H9 (cell line): Measurements from ENCODE around the gene COTL1. TPM values are rescaled to one million over a fixed set of nuclear protein-coding genes. Genes with fewer than 3 reads are reported as not detected.

Experiments
- DNase-seq: peaks from one replicate; pipeline ENCODE4 v3.0.0-alpha.2; 2017
- H2AFZ ChIP-seq: one replicate; pipeline ENCODE4 v1.6.1; 2013; ENCODE audit warnings: mild to moderate bottlenecking, low read length, control low read depth, moderate library complexity
- H2AK5ac ChIP-seq: 2 replicates; pipeline ENCODE4 v1.6.1; 2013; ENCODE audit warnings: low read length, control low read depth, mixed read lengths; ENCODE audit not compliant: insufficient read length
- H2BK120ac ChIP-seq: one replicate; pipeline ENCODE4 v1.6.1; 2013; ENCODE audit warnings: low read depth, mild to moderate bottlenecking, low read length, control low read depth, inconsistent platforms; ENCODE audit not compliant: poor library complexity, severe bottlenecking
- H2BK12ac ChIP-seq: 2 replicates; pipeline ENCODE4 v1.6.1; 2013; ENCODE audit warnings: low read length, control low read depth, mixed read lengths, low read depth; ENCODE audit not compliant: insufficient read length
- H2BK15ac ChIP-seq: 2 replicates; pipeline ENCODE4 v1.6.1; 2013; ENCODE audit warnings: low read depth, low read length, control low read depth
- H2BK20ac ChIP-seq: one replicate; pipeline ENCODE4 v1.6.1; 2013; ENCODE audit warnings: low read depth, mild to moderate bottlenecking, low read length, control low read depth, inconsistent platforms; ENCODE audit not compliant: poor library complexity, severe bottlenecking
- H2BK5ac ChIP-seq: 2 replicates; pipeline ENCODE4 v1.6.1; 2013; ENCODE audit warnings: low read length, control low read depth, mixed read lengths; ENCODE audit not compliant: insufficient read length
- H3K14ac ChIP-seq: 2 replicates; pipeline ENCODE4 v1.6.1; 2013; ENCODE audit warnings: low read length, control low read depth; ENCODE audit not compliant: insufficient read depth
- H3K18ac ChIP-seq: 2 replicates; pipeline ENCODE4 v1.6.1; 2013; ENCODE audit warnings: low read depth, mild to moderate bottlenecking, mixed read lengths, low read length, control low read depth; ENCODE audit not compliant: insufficient read length
- H3K23ac ChIP-seq: 2 replicates; pipeline ENCODE4 v1.6.1; 2013; ENCODE audit warnings: low read length, control low read depth, mixed read lengths, low read depth; ENCODE audit not compliant: insufficient read length
- H3K23me2 ChIP-seq: 2 replicates; pipeline ENCODE4 v1.6.1; 2013; ENCODE audit warnings: low read depth, mild to moderate bottlenecking, mixed read lengths, low read length, control low read depth; ENCODE audit not compliant: insufficient read length, poor library complexity, severe bottlenecking
- H3K27ac ChIP-seq: 2 replicates; pipeline ENCODE4 v1.5.1; 2013; ENCODE audit warnings: low read length, control low read depth, mixed read lengths, low read depth; ENCODE audit not compliant: insufficient read length
- H3K27me3 ChIP-seq: 2 replicates; pipeline ENCODE4 v1.6.1; 2013; ENCODE audit warnings: low read length, control low read depth, inconsistent platforms; ENCODE audit not compliant: insufficient read depth
- H3K4ac ChIP-seq: 2 replicates; pipeline ENCODE4 v1.6.1; 2013; ENCODE audit warnings: low read depth, mild to moderate bottlenecking, control low read depth, inconsistent platforms, low read length, moderate library complexity
- H3K4me1 ChIP-seq: 2 replicates; pipeline ENCODE4 v1.6.1; 2013; ENCODE audit warnings: low read length, control low read depth, inconsistent platforms; ENCODE audit not compliant: insufficient read depth
- H3K4me2 ChIP-seq: 2 replicates; pipeline ENCODE4 v1.6.1; 2013; ENCODE audit warnings: low read length, control low read depth, mixed read lengths; ENCODE audit not compliant: insufficient read length, insufficient read depth
- H3K56ac ChIP-seq: 2 replicates; pipeline ENCODE4 v1.6.1; 2013; ENCODE audit warnings: low read depth, mild to moderate bottlenecking, mixed read lengths, low read length, control low read depth; ENCODE audit not compliant: insufficient read length
- H3K79me1 ChIP-seq: 2 replicates; pipeline ENCODE4 v1.6.1; 2013; ENCODE audit warnings: low read depth, mild to moderate bottlenecking, moderate library complexity, low read length, control low read depth, inconsistent platforms; ENCODE audit not compliant: insufficient read depth, poor library complexity, severe bottlenecking
- H3K79me2 ChIP-seq: 2 replicates; pipeline ENCODE4 v1.6.1; 2013; ENCODE audit warnings: low read length, control low read depth, inconsistent platforms; ENCODE audit not compliant: insufficient read depth
- H3K9ac ChIP-seq: 2 replicates; pipeline ENCODE4 v1.6.1; 2013; ENCODE audit warnings: low read length, control low read depth, mixed read lengths; ENCODE audit not compliant: insufficient read length; ENCODE audit errors: extremely low read depth
- H3K9me3 ChIP-seq: one replicate; pipeline ENCODE4 v1.6.1; 2013; ENCODE audit warnings: low read depth, low read length, inconsistent platforms; ENCODE audit not compliant: control insufficient read depth
- H3T11ph ChIP-seq: one replicate; pipeline ENCODE4 v1.6.1; 2013; ENCODE audit warnings: mild to moderate bottlenecking, low read length, control low read depth, inconsistent platforms
- H4K20me1 ChIP-seq: one replicate; pipeline ENCODE4 v1.6.1; 2013; ENCODE audit not compliant: control insufficient read depth, insufficient read length, insufficient read depth
- H4K5ac ChIP-seq: 2 replicates; pipeline ENCODE4 v1.6.1; 2013; ENCODE audit warnings: low read depth, mild to moderate bottlenecking, mixed read lengths, low read length, control low read depth; ENCODE audit not compliant: insufficient read length
- H4K8ac ChIP-seq: replicated peaks from 2 replicates; pipeline ENCODE4 v1.6.1; 2013; ENCODE audit warnings: low read length, control low read depth, mixed read lengths, low read depth; ENCODE audit not compliant: insufficient read length
- H4K91ac ChIP-seq: 2 replicates; pipeline ENCODE4 v1.6.1; 2013; ENCODE audit warnings: low read depth, mild to moderate bottlenecking, moderate library complexity, mixed read lengths, low read length, control low read depth; ENCODE audit not compliant: insufficient read length
- H3K27ac Mint-ChIP-seq, 3 experiments: 2 replicates in 2 of 3; 3 replicates in 1 of 3; pipeline ENCODE4 v1.8.0; 2020 to 2021; ENCODE audit warnings: mixed read lengths in 3 of 3, mild to moderate bottlenecking in 1 of 3, moderate library complexity in 1 of 3
- H3K27me3 Mint-ChIP-seq: 2 replicates; pipeline ENCODE4 v1.8.0; 2021; ENCODE audit warnings: low read depth, mild to moderate bottlenecking, moderate library complexity, mixed read lengths
- H3K36me3 Mint-ChIP-seq, 3 experiments: 2 replicates in 2 of 3; 3 replicates in 1 of 3; pipeline ENCODE4 v1.8.0; 2020 to 2021; ENCODE audit warnings: low read depth in 3 of 3, mixed read lengths in 3 of 3; ENCODE audit not compliant: insufficient read depth in 1 of 3
- H3K4me1 Mint-ChIP-seq, 2 experiments: 2 replicates each; pipeline ENCODE4 v1.8.0; 2020; ENCODE audit warnings: mixed read lengths in 2 of 2
- H3K4me3 Mint-ChIP-seq, 2 experiments: 2 replicates in 1 of 2; 3 replicates in 1 of 2; pipeline ENCODE4 v1.8.0; 2020 to 2021; ENCODE audit warnings: mild to moderate bottlenecking in 2 of 2, mixed read lengths in 2 of 2, moderate library complexity in 1 of 2
- H3K9me3 Mint-ChIP-seq, 2 experiments: 2 replicates in 1 of 2; 3 replicates in 1 of 2; pipeline ENCODE4 v1.8.0; 2020; ENCODE audit warnings: mild to moderate bottlenecking in 2 of 2, mixed read lengths in 2 of 2, moderate library complexity in 1 of 2
- WGBS: extraction: QIAGEN DNeasy Blood & Tissue Kit; methylation state at CpG from one replicate; pipeline ENCODE4 v1.1.7; 2013; ENCODE audit warnings: missing lambda C conversion rate, low lambda C conversion rate, mixed read lengths; ENCODE audit not compliant: insufficient read length; ENCODE audit errors: extremely low coverage; 5-methylcytosine and 5-hydroxymethylcytosine counted together
- total RNA-seq: library from RNA; stranded (reverse); gene quantifications from 2 replicates; pipeline ENCODE4 v1.2.1, GENCODE V29; 2021
- TF ChIP-seq, protein P1 (sequence below): fragments of 200-600 bp; sonication (generic); conservative IDR thresholded peaks from 3 replicates; pipeline ENCODE4 v1.8.0; 2021; ENCODE audit warnings: antibody characterized with exemption, mild to moderate bottlenecking

The COTL1 gene
- total RNA-seq, 1 experiment from 2014 or later: 81.4 TPM

- H3K79me1 ChIP-seq: no peaks in the 10 kb centered on the region
- no peak overlapping the region for H2BK120ac ChIP-seq
- TF ChIP-seq, protein P1, sequence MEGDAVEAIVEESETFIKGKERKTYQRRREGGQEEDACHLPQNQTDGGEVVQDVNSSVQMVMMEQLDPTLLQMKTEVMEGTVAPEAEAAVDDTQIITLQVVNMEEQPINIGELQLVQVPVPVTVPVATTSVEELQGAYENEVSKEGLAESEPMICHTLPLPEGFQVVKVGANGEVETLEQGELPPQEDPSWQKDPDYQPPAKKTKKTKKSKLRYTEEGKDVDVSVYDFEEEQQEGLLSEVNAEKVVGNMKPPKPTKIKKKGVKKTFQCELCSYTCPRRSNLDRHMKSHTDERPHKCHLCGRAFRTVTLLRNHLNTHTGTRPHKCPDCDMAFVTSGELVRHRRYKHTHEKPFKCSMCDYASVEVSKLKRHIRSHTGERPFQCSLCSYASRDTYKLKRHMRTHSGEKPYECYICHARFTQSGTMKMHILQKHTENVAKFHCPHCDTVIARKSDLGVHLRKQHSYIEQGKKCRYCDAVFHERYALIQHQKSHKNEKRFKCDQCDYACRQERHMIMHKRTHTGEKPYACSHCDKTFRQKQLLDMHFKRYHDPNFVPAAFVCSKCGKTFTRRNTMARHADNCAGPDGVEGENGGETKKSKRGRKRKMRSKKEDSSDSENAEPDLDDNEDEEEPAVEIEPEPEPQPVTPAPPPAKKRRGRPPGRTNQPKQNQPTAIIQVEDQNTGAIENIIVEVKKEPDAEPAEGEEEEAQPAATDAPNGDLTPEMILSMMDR: no peak
- Mint-ChIP-seq H3K27me3 (peaks cover 2% of the 10 kb centered on the region; the same call in 1 of the 2 replicates), H3K27ac (peak overlapping the region in 2 of 3 experiments; percentile 59 to 75; a peak in 4 of 7 replicates), H3K36me3 (peaks cover 14 to 21% (median 21%) of the 10 kb centered on the region in 3 experiments; a peak in 6 of 7 replicates), H3K4me3 (no peak overlapping the region), H3K9me3 (no peaks in the 10 kb centered on the region; a peak in 1 of 5 replicates), H3K4me1 (peaks cover 19 to 31% of the 10 kb centered on the region in 2 experiments)
- no peak overlapping the region for H2BK20ac ChIP-seq
- WGBS: no CpG with 5 or more reads among the region's 11 CpGs
- no peak overlapping the region for H3K18ac ChIP-seq
- no peak overlapping the region for H3K56ac ChIP-seq
- H3K14ac ChIP-seq: no peak overlapping the region
- no peak overlapping the region for H2BK12ac ChIP-seq
- no peak overlapping the region for H2AFZ ChIP-seq
- no peak overlapping the region for H3K4ac ChIP-seq
- H3K23ac ChIP-seq: no peak overlapping the region
- H3T11ph ChIP-seq: no peak overlapping the region
- peak; percentile 22 for DNase-seq
- H3K27me3 ChIP-seq: no peaks in the 10 kb centered on the region
- H3K23me2 ChIP-seq: no peaks in the 10 kb centered on the region
- no peak overlapping the region for H2BK15ac ChIP-seq
- H3K79me2 ChIP-seq: no peaks in the 10 kb centered on the region; the same call in 1 of the 2 replicates
- no peak overlapping the region for H3K4me2 ChIP-seq
- peaks cover 3% of the 10 kb centered on the region for H4K20me1 ChIP-seq
- H3K27ac ChIP-seq: no peak overlapping the region
- no peaks in the 10 kb centered on the region; the same call in 1 of the 2 replicates for H3K4me1 ChIP-seq
- H2AK5ac ChIP-seq: no peak overlapping the region
- H4K91ac ChIP-seq: no peak overlapping the region
- no peak overlapping the region for H4K5ac ChIP-seq
- no peak overlapping the region for H4K8ac ChIP-seq
- H3K9me3 ChIP-seq: no peaks in the 10 kb centered on the region
- no peak overlapping the region for H3K9ac ChIP-seq
- H2BK5ac ChIP-seq: no peak overlapping the region
Observed at GRCh38 chr16:84592718-84593117, 25.2 kb downstream of the COTL1 start.
